Cardiac fibroblast (primary cell): ENCODE measurements around the gene ABCB10.
"Not testable (repeated sequence)": the region's sequence is repeated elsewhere in the genome, so short reads cannot be mapped to it uniquely, and the experiment has no call there.

Experiments
- DNase-seq, 2 donors: peaks; one replicate each; pipeline versions ENCODE4 v3.0.0 to v3.0.0-alpha.2; 2010; ENCODE audit warnings: low read depth in 2 of 2
- H3K4me3 ChIP-seq, 2 donors: replicated peaks in 1 of 2; 1 replicate in 1 of 2; 2 replicates in 1 of 2; pipeline ENCODE4 v1.5.1; 2011; ENCODE audit warnings: low read depth in 2 of 2, low read length in 2 of 2, mild to moderate bottlenecking in 2 of 2, moderate library complexity in 1 of 2
- CTCF ChIP-seq: IDR thresholded peaks from one replicate; pipeline ENCODE4 v1.5.1; 2011; ENCODE audit warnings: low read depth, mild to moderate bottlenecking, low read length, inconsistent platforms

The ABCB10 gene

GRCh38 chr1:229570891-229571516 lies 12.5 kb upstream of the ABCB10 start:
- DNase-seq: no peak
- TF ChIP-seq CTCF: no peak
- no peak overlapping the region for H3K4me3 ChIP-seq

- no peak for DNase-seq
- no peak for TF ChIP-seq CTCF
These were observed 11.8 kb upstream of the ABCB10 start for GRCh38 chr1:229570305-229570704.

GRCh38 chr1:229567109-229567868 lies 8.8 kb upstream of the ABCB10 start:
- no peak for DNase-seq
- H3K4me3 ChIP-seq: no peak overlapping the region
- TF ChIP-seq CTCF: no peak

More at GRCh38 chr1:229570305-229570704, 11.8 kb upstream of the ABCB10 start:
- H3K4me3 ChIP-seq: no peak overlapping the region

GRCh38 chr1:229563701-229564100 lies 5.2 kb upstream of the ABCB10 start:
- peak; percentile 38 to 65 for DNase-seq
- no peak overlapping the region for H3K4me3 ChIP-seq
- TF ChIP-seq CTCF: no peak

GRCh38 chr1:229563241-229563640 lies 4.7 kb upstream of the ABCB10 start:
- no peak for DNase-seq
- H3K4me3 ChIP-seq: no peak overlapping the region
- TF ChIP-seq CTCF: no peak

- no peak for TF ChIP-seq CTCF
- DNase-seq: no peak
- H3K4me3 ChIP-seq: no peak overlapping the region
These were observed 4.2 kb upstream of the ABCB10 start for GRCh38 chr1:229562686-229563085.

- DNase-seq: no peak
- TF ChIP-seq CTCF: no peak
- H3K4me3 ChIP-seq: no peak overlapping the region
These were observed 2.6 kb upstream of the ABCB10 start for GRCh38 chr1:229561141-229561540.

- DNase-seq, H3K4me3 ChIP-seq: not testable (repeated sequence)
These were observed 1.6 kb upstream of the ABCB10 start for GRCh38 chr1:229560124-229560523.

GRCh38 chr1:229559336-229559801 lies 862 bp upstream of the ABCB10 start:
- not testable (repeated sequence) for DNase-seq
- peak overlapping the region; percentile 63 to 76 for H3K4me3 ChIP-seq
